ENCODE data around the gene EEFSEC.

DNA sequence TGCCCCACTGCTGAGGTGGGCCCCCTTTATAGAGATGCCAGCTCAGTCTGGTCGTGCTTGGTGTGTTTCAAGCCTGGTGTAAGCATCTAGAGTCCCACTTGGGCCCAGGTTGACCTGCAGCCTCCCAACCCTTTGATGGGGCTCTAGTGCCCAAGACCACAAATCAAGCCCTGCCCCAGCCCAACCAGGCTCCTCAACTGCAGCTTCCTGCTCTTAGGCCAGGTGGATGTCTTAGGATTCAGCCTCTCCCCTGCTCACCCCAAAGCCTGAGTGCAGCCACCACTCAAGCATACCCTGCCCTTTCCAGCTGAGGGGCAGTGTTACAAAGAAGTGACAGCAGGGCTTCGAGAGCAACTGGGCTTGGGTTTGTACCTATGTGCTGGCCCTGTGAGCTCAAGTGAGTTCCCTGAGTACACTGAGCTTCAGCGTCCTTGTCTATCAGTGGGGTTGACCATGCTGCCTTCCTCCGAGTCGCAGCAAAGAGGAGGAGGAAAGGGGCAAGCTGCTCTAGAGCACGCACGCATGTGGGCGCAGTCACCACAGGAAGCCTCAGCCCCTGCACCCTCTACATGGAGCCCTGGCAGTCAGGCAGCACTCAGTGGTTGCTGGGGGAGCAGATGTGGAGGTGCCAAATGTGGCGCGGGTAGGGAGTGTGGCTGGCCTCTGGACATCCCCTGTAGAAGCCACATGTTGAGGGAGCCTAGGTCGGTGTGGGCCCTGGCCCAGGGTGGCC is 120.7 kb downstream of the EEFSEC start:
- TF ChIP-seq CTCF (IDR thresholded peaks at IDR 0.05), result no peak
- TF ChIP-seq POLR2A (IDR thresholded peaks at IDR 0.05), result no peak

All from adrenal gland (tissue), 5 donors.